Mucosa of descending colon (tissue), 3 donors: ENCODE results near the gene CSNK2A2. TPM values are rescaled to one million over a fixed set of nuclear protein-coding genes. Genes with fewer than 3 reads are reported as not detected.

Experiments
- ATAC-seq: fragments of 200-7000 bp; cut with Tn5 transposase; one replicate; pipeline ENCODE4 v1.9.1; 2020; ENCODE audit warnings: mild to moderate bottlenecking, moderate library complexity
- DNase-seq, 3 donors: peaks; one replicate each; pipeline ENCODE4 v3.0.0-alpha.2; 2020
- H3K36me3 ChIP-seq: fragments of 200-600 bp; one replicate; pipeline ENCODE4 v1.8.0; 2021; ENCODE audit warnings: low read depth, mild to moderate bottlenecking
- H3K4me1 ChIP-seq: fragments of 200-600 bp; one replicate; pipeline ENCODE4 v1.8.0; 2021; ENCODE audit warnings: low read depth, mild to moderate bottlenecking
- H3K4me3 ChIP-seq: fragments of 200-600 bp; one replicate; pipeline ENCODE4 v1.8.0; 2021; ENCODE audit warnings: mild to moderate bottlenecking
- H3K9me3 ChIP-seq: fragments of 200-600 bp; one replicate; pipeline ENCODE4 v1.8.0; 2021; ENCODE audit warnings: mild to moderate bottlenecking
- intact Hi-C, 2 donors: fragments of 100-400 bp; cut with DNase I in 1 of 2; cut with micrococcal nuclease in 1 of 2; formaldehyde crosslinking; loops; one replicate each; pipeline versions ENCODE4 v1.11.0 to v1.11.1; 2022; cut with DNase I, micrococcal nuclease
- total RNA-seq, 3 donors: library from RNA; stranded (reverse); fragmentation: NEBNext Ultra II Directional in 2 of 3; extraction: Animal tissue kit (Norgen Biotek cat#: 25700) in 2 of 3; gene quantifications; one replicate each; pipeline versions ENCODE4 v1.2.1 to v1.2.4, GENCODE V29; 2021 to 2023
- TF ChIP-seq, protein P1 (sequence below): fragments of 200-600 bp; IDR thresholded peaks from one replicate; pipeline ENCODE4 v1.8.0; 2022; ENCODE audit warnings: antibody characterized with exemption, mild to moderate bottlenecking
- donor health status: DM: no; HTN: no; CAD: no; lungs with moderate emphysema.
- donor health status: DM: no; HTN: no; CAD: no.
- donor health status: DM: no; HTN: yes; CAD: no.

CSNK2A2 gene
- total RNA-seq, 3 donors from 2014 or later = 45.5 to 79.1 (median 52.8) TPM

DNA sequence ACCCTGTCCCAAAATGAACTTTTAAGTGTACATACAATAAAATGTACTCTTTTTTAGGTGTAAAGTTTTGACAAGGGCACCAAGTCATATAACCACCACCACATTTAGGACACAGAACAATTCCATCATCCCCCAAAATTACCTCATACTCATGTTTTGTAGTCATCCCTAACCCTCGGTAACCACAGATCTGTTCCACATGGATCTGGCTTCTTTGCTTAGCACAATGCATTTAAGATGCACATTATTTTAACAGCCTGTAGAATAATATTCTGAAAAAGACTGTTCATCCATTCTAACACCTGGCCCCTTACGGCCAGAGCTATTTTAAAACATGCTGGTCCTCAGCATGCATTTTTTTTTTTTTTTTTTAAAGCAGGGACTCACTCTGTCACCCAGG lies 43.6 kb downstream of the CSNK2A2 start:
- Histone ChIP-seq H3K4me1 (no peaks in the 10 kb centered on the region), H3K4me3 (no peak overlapping the region), H3K36me3 (no peaks in the 10 kb centered on the region), H3K9me3 (no peaks in the 10 kb centered on the region)
- no peak for DNase-seq
- TF ChIP-seq, protein P1, sequence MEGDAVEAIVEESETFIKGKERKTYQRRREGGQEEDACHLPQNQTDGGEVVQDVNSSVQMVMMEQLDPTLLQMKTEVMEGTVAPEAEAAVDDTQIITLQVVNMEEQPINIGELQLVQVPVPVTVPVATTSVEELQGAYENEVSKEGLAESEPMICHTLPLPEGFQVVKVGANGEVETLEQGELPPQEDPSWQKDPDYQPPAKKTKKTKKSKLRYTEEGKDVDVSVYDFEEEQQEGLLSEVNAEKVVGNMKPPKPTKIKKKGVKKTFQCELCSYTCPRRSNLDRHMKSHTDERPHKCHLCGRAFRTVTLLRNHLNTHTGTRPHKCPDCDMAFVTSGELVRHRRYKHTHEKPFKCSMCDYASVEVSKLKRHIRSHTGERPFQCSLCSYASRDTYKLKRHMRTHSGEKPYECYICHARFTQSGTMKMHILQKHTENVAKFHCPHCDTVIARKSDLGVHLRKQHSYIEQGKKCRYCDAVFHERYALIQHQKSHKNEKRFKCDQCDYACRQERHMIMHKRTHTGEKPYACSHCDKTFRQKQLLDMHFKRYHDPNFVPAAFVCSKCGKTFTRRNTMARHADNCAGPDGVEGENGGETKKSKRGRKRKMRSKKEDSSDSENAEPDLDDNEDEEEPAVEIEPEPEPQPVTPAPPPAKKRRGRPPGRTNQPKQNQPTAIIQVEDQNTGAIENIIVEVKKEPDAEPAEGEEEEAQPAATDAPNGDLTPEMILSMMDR = no peak
- ATAC-seq = no peak
- intact Hi-C loops = no loop called here

DNA sequence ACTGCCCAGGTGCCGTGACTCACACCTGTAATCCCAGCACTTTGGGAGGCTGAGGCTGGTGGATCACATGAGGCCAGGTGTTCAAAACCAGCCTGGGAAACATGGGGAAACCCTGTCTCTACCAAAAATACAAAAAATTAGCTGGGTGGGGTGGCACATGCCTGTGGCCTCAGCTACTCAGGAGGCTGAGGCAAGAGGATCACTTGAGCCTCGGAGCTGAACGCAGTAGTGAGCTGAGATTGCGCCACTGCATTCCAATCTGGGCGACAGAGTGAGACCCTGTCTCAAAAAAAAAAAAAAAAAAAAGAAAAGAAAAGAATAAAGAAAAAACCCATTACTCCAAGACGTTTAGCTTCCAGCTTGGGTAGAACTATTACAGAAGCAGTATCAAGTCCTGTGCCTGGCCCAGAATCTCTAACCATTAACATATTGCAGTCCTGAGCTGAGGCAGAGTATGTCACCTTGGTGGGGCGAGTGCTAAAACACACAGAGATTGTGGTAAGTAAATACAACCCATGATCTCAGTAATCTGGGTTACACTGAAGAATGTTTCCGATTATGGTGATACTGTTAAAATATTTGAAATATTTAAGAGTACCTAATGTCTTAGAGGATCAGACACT lies 45.5 kb downstream of the CSNK2A2 start:
- Histone ChIP-seq H3K4me1 (no peaks in the 10 kb centered on the region), H3K9me3 (no peaks in the 10 kb centered on the region), H3K4me3 (no peak overlapping the region), H3K36me3 (no peaks in the 10 kb centered on the region)
- ATAC-seq (no peak), DNase-seq (no peak)
- TF ChIP-seq, protein P1 = no peak
- intact Hi-C loops = no loop called here

DNA sequence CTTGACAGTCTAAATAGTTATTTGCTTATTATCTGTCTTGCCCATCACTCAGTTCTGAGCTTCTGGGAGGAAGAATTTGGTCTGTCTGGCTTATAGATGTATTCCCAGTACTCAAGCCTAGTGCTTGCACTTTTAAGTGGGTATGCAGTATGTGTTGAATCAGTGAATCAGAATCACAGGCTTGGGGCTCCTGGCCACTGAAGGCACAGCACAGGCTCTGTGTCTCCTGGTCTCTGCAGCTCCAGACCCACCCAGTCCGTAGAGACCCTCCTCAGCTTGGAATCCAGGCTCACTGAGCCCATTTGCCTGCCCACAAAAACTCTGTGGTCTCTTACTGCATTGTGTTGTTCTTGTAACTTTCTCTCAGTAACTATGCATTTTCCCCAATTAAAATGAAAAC lies 49.4 kb downstream of the CSNK2A2 start:
- ATAC-seq = no peak
- Histone ChIP-seq H3K36me3 (no peaks in the 10 kb centered on the region), H3K4me3 (no peak overlapping the region), H3K9me3 (no peaks in the 10 kb centered on the region), H3K4me1 (no peaks in the 10 kb centered on the region)
- TF ChIP-seq, protein P1 = no peak
- no peak for DNase-seq
- intact Hi-C loops = no loop called here

- intact Hi-C loops = no loop called here
- DNase-seq (no peak), ATAC-seq (no peak)
- TF ChIP-seq, protein P1 = no peak
- Histone ChIP-seq H3K4me3 (no peak overlapping the region), H3K36me3 (no peaks in the 10 kb centered on the region), H3K4me1 (no peaks in the 10 kb centered on the region), H3K9me3 (no peaks in the 10 kb centered on the region)
Observed at GRCh38 chr16:58148099-58148498, 49.8 kb downstream of the CSNK2A2 start.

DNA sequence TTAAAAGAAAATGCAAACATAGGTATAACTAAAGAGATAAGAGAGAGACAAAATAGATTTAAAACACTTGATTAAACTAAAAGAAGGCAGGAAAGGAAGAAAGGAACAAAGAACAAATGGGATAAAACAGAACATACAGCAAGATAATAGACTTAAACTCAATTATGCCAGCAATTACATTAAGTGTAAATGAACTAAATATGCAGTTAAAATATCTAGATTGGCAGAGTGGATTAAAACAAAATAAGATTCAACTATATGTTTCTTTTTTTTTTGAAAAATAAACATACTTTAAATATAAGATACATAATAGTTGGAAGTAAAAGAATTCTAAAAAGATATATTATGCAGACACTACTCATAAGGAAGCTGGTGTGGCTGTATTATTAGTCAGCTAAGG lies 59.1 kb downstream of the CSNK2A2 start:
- Histone ChIP-seq H3K4me1 (no peaks in the 10 kb centered on the region), H3K4me3 (no peak overlapping the region), H3K9me3 (peaks cover 6% of the 10 kb centered on the region), H3K36me3 (no peaks in the 10 kb centered on the region)
- no peak for ATAC-seq
- intact Hi-C loops = no loop called here
- TF ChIP-seq, protein P1 = no peak
- DNase-seq = no peak

- no peaks in the 10 kb centered on the region for H3K36me3 ChIP-seq
- no peak for ATAC-seq
- TF ChIP-seq, protein P1 = no peak
- peaks cover 6% of the 10 kb centered on the region for H3K9me3 ChIP-seq
- no peak overlapping the region for H3K4me3 ChIP-seq
- H3K4me1 ChIP-seq = no peaks in the 10 kb centered on the region
- DNase-seq = no peak
- intact Hi-C loops = no loop called here
Observed at GRCh38 chr16:58137581-58137980, 60.3 kb downstream of the CSNK2A2 start.
